ENCODE measurements around the gene TMEM135.

The TMEM135 gene

DNA sequence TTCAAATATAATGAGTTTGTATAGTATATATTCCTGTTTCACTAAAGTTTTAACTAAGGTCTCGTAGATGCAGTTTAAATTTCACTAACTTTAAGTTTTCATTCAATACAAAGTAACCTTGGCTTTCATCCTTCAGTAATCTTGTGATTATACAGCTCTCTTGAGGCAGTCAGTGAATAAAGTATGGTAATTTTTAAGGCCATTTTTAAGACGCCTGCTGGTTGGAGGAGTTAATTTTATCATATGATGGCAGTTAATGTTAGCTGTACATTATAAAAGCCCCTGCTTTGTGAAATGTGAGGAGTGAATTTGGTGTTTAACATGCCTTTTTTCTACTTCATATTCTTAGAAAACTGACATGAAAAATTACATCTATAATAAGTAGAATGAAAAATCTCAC lies 163.6 kb downstream of the TMEM135 start:
- TF ChIP-seq RAD21 (IDR thresholded peaks at IDR 0.05; ENCODE audit: low read depth): no peak

DNA sequence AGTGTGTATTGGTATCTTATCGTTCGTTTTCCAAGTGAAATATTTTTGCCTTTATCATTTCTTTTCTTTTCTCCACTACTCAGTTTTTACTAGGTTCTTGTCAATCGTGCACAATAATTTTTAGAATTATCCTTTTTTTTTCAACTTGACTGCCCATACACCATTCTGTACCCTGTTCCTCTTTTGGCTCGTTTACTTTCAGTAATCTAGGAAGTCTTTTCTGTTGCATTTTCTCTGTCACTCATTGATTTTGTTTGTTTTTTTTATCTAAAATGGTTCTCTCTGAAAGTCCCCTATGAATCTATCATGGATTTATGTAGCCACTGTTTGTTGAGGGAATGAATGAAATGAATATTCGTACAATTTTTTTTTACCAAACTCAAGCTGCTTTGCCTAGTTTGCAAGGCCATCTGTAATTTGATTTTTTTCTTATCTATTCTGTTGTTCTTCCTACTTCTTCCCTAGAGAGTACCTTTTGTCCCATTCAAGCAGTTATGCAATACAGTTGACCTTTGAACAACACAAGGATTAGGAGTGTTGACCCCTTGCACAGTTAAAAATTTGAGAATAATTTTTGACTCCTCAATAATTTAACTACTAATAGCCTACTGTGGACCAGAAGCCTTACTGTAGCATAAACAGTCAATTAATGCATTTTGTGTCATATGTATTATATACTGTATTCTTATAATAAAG lies 166.3 kb downstream of the TMEM135 start:
- TF ChIP-seq NFIC (IDR thresholded peaks at IDR 0.05) (no peak), CEBPB (IDR thresholded peaks at IDR 0.05) (no peak), RAD21 (IDR thresholded peaks at IDR 0.05; ENCODE audit: low read depth) (no peak), TAF1 (IDR thresholded peaks at IDR 0.05; ENCODE audit: low read depth) (no peak), FOXM1 (IDR thresholded peaks at IDR 0.05; ENCODE audit: borderline replicate concordance, low read depth) (no peak), EGR1 (IDR thresholded peaks at IDR 0.05) (no peak), ZBTB7A (IDR thresholded peaks at IDR 0.05; ENCODE audit: low read depth) (no peak), EP300 (IDR thresholded peaks at IDR 0.05; ENCODE audit: borderline replicate concordance) (no peak), CREB1 (IDR thresholded peaks at IDR 0.05; ENCODE audit: low read depth) (no peak), YY1 (IDR thresholded peaks at IDR 0.05; ENCODE audit: low read depth) (no peak), TEAD4 (IDR thresholded peaks at IDR 0.05) (no peak), TCF12 (IDR thresholded peaks at IDR 0.05; ENCODE audit: low read depth) (no peak)
- TF ChIP-seq, protein P1, sequence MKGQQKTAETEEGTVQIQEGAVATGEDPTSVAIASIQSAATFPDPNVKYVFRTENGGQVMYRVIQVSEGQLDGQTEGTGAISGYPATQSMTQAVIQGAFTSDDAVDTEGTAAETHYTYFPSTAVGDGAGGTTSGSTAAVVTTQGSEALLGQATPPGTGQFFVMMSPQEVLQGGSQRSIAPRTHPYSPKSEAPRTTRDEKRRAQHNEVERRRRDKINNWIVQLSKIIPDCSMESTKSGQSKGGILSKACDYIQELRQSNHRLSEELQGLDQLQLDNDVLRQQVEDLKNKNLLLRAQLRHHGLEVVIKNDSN (IDR thresholded peaks at IDR 0.05): no peak
- TF ChIP-seq, protein P2, sequence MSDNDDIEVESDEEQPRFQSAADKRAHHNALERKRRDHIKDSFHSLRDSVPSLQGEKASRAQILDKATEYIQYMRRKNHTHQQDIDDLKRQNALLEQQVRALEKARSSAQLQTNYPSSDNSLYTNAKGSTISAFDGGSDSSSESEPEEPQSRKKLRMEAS (IDR thresholded peaks at IDR 0.05): no peak
- TF ChIP-seq, protein P3, sequence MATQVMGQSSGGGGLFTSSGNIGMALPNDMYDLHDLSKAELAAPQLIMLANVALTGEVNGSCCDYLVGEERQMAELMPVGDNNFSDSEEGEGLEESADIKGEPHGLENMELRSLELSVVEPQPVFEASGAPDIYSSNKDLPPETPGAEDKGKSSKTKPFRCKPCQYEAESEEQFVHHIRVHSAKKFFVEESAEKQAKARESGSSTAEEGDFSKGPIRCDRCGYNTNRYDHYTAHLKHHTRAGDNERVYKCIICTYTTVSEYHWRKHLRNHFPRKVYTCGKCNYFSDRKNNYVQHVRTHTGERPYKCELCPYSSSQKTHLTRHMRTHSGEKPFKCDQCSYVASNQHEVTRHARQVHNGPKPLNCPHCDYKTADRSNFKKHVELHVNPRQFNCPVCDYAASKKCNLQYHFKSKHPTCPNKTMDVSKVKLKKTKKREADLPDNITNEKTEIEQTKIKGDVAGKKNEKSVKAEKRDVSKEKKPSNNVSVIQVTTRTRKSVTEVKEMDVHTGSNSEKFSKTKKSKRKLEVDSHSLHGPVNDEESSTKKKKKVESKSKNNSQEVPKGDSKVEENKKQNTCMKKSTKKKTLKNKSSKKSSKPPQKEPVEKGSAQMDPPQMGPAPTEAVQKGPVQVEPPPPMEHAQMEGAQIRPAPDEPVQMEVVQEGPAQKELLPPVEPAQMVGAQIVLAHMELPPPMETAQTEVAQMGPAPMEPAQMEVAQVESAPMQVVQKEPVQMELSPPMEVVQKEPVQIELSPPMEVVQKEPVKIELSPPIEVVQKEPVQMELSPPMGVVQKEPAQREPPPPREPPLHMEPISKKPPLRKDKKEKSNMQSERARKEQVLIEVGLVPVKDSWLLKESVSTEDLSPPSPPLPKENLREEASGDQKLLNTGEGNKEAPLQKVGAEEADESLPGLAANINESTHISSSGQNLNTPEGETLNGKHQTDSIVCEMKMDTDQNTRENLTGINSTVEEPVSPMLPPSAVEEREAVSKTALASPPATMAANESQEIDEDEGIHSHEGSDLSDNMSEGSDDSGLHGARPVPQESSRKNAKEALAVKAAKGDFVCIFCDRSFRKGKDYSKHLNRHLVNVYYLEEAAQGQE (IDR thresholded peaks at IDR 0.05; ENCODE audit: low read depth): no peak

DNA sequence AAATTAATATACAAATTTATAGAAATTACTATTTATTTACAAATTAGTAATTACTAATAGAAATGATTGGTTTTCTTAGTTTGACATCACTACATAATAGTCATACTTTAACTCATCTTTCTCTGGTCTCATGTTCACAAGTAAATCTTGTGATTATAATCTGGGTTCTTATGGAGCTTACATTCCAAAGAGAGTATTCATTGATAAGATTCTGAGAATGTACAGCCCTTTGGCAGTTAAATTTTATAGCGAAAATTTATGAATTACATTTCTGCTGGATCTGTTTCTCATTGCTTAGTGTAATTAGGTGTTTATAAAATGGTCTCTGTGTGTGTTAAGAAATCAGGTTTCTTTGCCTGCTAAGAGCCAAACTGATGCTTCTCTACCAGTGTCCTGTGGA lies 175.2 kb downstream of the TMEM135 start:
- TF ChIP-seq EGR1 (IDR thresholded peaks at IDR 0.05): no peak
- no peak for TF ChIP-seq TCF12 (IDR thresholded peaks at IDR 0.05; ENCODE audit: low read depth)
- no peak for TF ChIP-seq YY1 (IDR thresholded peaks at IDR 0.05; ENCODE audit: low read depth)
- TF ChIP-seq CREB1 (IDR thresholded peaks at IDR 0.05; ENCODE audit: low read depth): no peak
- TF ChIP-seq ZBTB7A (IDR thresholded peaks at IDR 0.05; ENCODE audit: low read depth): no peak
- no peak for TF ChIP-seq NFIC (IDR thresholded peaks at IDR 0.05)
- TF ChIP-seq, protein P3 (IDR thresholded peaks at IDR 0.05; ENCODE audit: low read depth): no peak
- no peak for TF ChIP-seq TAF1 (IDR thresholded peaks at IDR 0.05; ENCODE audit: low read depth)
- TF ChIP-seq TEAD4 (IDR thresholded peaks at IDR 0.05): no peak
- TF ChIP-seq EP300 (IDR thresholded peaks at IDR 0.05; ENCODE audit: borderline replicate concordance): no peak
- TF ChIP-seq FOXM1 (IDR thresholded peaks at IDR 0.05; ENCODE audit: borderline replicate concordance, low read depth): no peak
- TF ChIP-seq RAD21 (IDR thresholded peaks at IDR 0.05; ENCODE audit: low read depth): no peak
- TF ChIP-seq, protein P2 (IDR thresholded peaks at IDR 0.05): no peak
- TF ChIP-seq CEBPB (IDR thresholded peaks at IDR 0.05): no peak
- TF ChIP-seq, protein P1 (IDR thresholded peaks at IDR 0.05): no peak

DNA sequence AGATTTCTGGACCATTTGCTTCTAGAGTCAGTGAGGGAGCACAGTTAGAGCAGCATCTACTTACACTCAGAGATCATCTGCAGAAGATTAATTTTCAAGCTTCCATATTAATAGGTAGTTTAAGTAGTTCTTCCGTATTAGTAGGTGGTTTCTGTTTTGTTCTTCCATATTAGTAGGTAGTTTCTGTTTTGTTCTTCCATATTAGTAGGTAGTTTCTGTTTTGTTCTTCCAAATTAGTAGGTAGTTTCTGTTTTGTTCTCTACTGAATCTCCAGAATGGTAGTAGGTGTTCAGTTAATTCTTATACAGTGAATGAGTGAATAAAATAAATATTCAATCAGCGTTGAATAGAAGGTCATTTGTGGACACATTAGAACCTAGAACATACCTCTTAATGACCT lies 175.7 kb downstream of the TMEM135 start:
- TF ChIP-seq CEBPB (IDR thresholded peaks at IDR 0.05): no peak
- no peak for TF ChIP-seq YY1 (IDR thresholded peaks at IDR 0.05; ENCODE audit: low read depth)
- TF ChIP-seq NFIC (IDR thresholded peaks at IDR 0.05): no peak
- TF ChIP-seq RAD21 (IDR thresholded peaks at IDR 0.05; ENCODE audit: low read depth): no peak
- TF ChIP-seq FOXM1 (IDR thresholded peaks at IDR 0.05; ENCODE audit: borderline replicate concordance, low read depth): no peak
- no peak for TF ChIP-seq TCF12 (IDR thresholded peaks at IDR 0.05; ENCODE audit: low read depth)
- no peak for TF ChIP-seq CREB1 (IDR thresholded peaks at IDR 0.05; ENCODE audit: low read depth)
- TF ChIP-seq, protein P1 (IDR thresholded peaks at IDR 0.05): no peak

DNA sequence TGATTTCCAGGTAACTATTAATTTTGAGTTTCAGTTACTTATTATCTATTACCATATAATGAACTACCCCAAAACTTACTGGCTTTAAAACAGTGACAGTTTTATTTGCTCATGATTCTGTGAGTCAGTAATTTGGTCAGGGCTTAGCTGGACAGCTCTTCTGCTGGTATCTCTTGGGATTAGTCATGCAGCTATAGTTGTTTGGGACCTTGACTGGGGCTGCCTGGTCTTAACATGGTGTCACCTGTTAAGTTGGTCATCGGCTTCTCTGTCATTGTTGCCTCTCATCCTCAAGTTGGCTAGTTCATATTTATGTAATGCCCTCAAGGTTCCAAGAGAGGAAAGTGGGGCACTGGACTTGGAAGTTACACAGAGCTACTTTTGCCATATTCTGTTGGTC lies 177.5 kb downstream of the TMEM135 start:
- TF ChIP-seq, protein P1 (IDR thresholded peaks at IDR 0.05): no peak
- TF ChIP-seq ZBTB7A (IDR thresholded peaks at IDR 0.05; ENCODE audit: low read depth): no peak
- TF ChIP-seq FOXM1 (IDR thresholded peaks at IDR 0.05; ENCODE audit: borderline replicate concordance, low read depth): no peak
- TF ChIP-seq RAD21 (IDR thresholded peaks at IDR 0.05; ENCODE audit: low read depth): no peak
- no peak for TF ChIP-seq EP300 (IDR thresholded peaks at IDR 0.05; ENCODE audit: borderline replicate concordance)
- no peak for TF ChIP-seq TAF1 (IDR thresholded peaks at IDR 0.05; ENCODE audit: low read depth)
- no peak for TF ChIP-seq NFIC (IDR thresholded peaks at IDR 0.05)
- TF ChIP-seq EGR1 (IDR thresholded peaks at IDR 0.05): no peak
- TF ChIP-seq TEAD4 (IDR thresholded peaks at IDR 0.05): no peak
- TF ChIP-seq CEBPB (IDR thresholded peaks at IDR 0.05): no peak
- TF ChIP-seq YY1 (IDR thresholded peaks at IDR 0.05; ENCODE audit: low read depth): no peak
- TF ChIP-seq TCF12 (IDR thresholded peaks at IDR 0.05; ENCODE audit: low read depth): no peak
- TF ChIP-seq, protein P3 (IDR thresholded peaks at IDR 0.05; ENCODE audit: low read depth): no peak; the same call in 1 of the 2 replicates
